Suprapubic skin (tissue), 3 donors: ENCODE measurements around the gene CACNA2D4.

Experiments used
- CTCF ChIP-seq, 2 donors: fragments of 200-600 bp in 1 of 2; fragments of 450-650 bp in 1 of 2; sonication (generic) in 1 of 2; IDR thresholded peaks; one replicate each; pipeline ENCODE4 v1.5.1; 2016 to 2019; ENCODE audit warnings: antibody characterized with exemption in 2 of 2, mild to moderate bottlenecking in 1 of 2, moderate library complexity in 1 of 2
- POLR2A ChIP-seq, 2 donors: fragments of 450-650 bp; IDR thresholded peaks; one replicate each; pipeline ENCODE4 v1.6.1; 2017; ENCODE audit warnings: antibody characterized with exemption in 2 of 2, mild to moderate bottlenecking in 2 of 2, moderate library complexity in 2 of 2

GRCh38 chr12:1888923-1889322, 29.5 kb downstream of the CACNA2D4 start:
- TF ChIP-seq CTCF (IDR thresholded peaks at IDR 0.05) = no peak
- no peak for TF ChIP-seq POLR2A (IDR thresholded peaks at IDR 0.05)
